ENCODE measurements around the gene ANKDD1B. TPM values are rescaled to one million over a fixed set of nuclear protein-coding genes. Genes with fewer than 3 reads are reported as not detected.

The ANKDD1B gene
- total and polyA plus RNA-seq, 2 of the 13 experiments (the other 11 are each of a cell fraction or from before 2014, with no cell fraction given) = 0.12 to 0.27 TPM

- peak; percentile 43 for TF ChIP-seq FOXP4 (CRISPR knock-in tag; IDR thresholded peaks at IDR 0.05)
- no peak for TF ChIP-seq ZFP36L1 (CRISPR knock-in tag; IDR thresholded peaks at IDR 0.05)
- no peak; the same call in 1 of the 2 replicates for TF ChIP-seq HMG20A (CRISPR knock-in tag; IDR thresholded peaks at IDR 0.05; ENCODE audit: borderline replicate concordance)
- TF ChIP-seq LRRFIP1 (CRISPR knock-in tag; conservative IDR thresholded peaks at IDR 0.05) = no peak
- no peak for TF ChIP-seq ESRRA (CRISPR knock-in tag; IDR thresholded peaks at IDR 0.05; ENCODE audit: low read depth)
- no peak for TF ChIP-seq HMGXB3 (CRISPR knock-in tag; IDR thresholded peaks at IDR 0.05; ENCODE audit: borderline replicate concordance)
- TF ChIP-seq ZZZ3 (CRISPR knock-in tag; IDR thresholded peaks at IDR 0.05; ENCODE audit: borderline replicate concordance) = no peak
Measured at GRCh38 chr5:75668977-75669689, 57.9 kb downstream of the ANKDD1B start (continued).
